ENCODE data around the gene DYDC2. TPM values are rescaled to one million over a fixed set of nuclear protein-coding genes. Genes with fewer than 3 reads are reported as not detected.
A peak's percentile ranks its signal among the peaks of the same experiment; 100 is the strongest.

The DYDC2 gene
- total and polyA plus RNA-seq, 12 donors: not detected

DNA sequence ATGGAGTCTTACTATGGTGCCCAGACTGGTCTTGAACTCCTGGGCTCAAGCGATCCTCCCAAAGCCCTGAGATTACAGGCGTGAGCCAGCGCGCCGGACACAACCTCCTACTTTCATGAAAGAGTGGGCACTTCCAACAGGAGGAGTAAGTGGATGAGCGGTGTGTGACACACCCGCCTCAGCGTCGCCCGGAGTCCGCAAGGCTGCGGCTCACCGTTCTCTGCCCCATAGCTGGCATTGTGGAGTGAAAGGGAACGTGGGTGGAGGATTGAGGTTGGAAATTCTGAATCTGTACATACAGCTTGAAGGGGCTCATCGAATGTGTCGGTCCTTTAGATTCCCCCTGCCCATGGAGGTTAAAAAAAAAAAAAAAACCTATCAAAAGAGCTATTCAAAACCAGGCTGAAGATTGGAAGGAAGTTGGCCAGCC is 51.2 kb downstream of the DYDC2 start:
- Histone ChIP-seq H3K36me3 (no peaks in the 10 kb centered on the region), H3K27me3 (peaks cover 0 to 9% (median 0%) of the 10 kb centered on the region in 7 donors), H3K4me1 (peaks cover 5 to 65% (median 47%) of the 10 kb centered on the region in 9 donors), H3K27ac (peak overlapping the region; percentile 59 to 93 (median 86)), H3K9me3 (no peaks in the 10 kb centered on the region), H3K4me3 (peak overlapping the region; percentile 51 to 94 (median 84))
- TF ChIP-seq, protein P1, sequence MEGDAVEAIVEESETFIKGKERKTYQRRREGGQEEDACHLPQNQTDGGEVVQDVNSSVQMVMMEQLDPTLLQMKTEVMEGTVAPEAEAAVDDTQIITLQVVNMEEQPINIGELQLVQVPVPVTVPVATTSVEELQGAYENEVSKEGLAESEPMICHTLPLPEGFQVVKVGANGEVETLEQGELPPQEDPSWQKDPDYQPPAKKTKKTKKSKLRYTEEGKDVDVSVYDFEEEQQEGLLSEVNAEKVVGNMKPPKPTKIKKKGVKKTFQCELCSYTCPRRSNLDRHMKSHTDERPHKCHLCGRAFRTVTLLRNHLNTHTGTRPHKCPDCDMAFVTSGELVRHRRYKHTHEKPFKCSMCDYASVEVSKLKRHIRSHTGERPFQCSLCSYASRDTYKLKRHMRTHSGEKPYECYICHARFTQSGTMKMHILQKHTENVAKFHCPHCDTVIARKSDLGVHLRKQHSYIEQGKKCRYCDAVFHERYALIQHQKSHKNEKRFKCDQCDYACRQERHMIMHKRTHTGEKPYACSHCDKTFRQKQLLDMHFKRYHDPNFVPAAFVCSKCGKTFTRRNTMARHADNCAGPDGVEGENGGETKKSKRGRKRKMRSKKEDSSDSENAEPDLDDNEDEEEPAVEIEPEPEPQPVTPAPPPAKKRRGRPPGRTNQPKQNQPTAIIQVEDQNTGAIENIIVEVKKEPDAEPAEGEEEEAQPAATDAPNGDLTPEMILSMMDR (IDR thresholded peaks at IDR 0.05): no peak
- intact Hi-C loops (cut with DNase I): loop anchor here in 1 of 10 donors (5.0 kb wide), 1 partner anchor 44 kb away; the partner anchor contains the start of gene TSPAN14
- ATAC-seq: peak in 7 of 8 donors; percentile 33 to 56 (median 43)
- WGBS, 2 donors: 12 to 18% methylated on average over 16 of the region's 16 CpGs
- peak in 1 of 2 donors; percentile 34 for DNase-seq

DNA sequence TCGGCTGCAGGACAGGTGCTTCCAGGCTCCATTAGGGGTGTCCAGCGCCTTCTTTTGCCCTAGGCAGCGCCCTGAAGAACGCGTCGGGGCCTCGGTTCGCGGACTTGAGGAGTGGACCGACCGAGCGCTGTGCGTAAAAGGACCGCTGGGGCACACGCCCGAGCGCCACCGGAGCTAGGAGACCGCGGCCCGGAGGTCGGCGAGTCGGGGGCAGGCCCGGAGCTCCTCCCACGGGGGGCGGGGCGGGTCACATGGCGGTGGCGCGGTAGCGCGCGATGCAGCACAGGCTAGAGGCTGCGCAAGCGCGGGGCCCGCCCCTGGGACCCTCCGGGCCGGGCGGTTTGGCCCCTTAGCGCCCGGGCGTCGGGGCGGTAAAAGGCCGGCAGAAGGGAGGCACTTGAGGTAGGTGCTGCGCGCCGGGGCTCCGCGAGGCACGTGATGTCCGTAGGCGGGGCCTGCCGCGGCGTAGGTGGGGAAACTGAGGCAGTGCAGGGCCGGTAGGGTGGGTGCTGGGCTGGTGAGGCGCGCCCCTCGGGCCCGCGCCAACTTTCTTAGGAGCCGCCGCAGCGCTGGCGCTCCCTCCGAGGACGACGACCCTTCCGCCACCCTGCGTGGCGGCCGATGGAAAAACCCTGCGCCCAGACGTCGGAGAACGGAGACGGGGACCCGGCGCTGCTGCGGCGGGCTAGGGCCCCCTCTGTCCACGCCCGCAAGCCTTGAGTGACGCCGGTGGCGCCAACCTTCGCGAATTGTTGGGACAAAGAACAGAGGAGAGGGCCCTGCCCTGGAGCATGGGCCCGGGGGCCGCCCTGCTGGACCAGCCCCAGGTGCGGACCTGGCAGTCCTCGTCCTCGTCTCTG is 51.9 kb downstream of the DYDC2 start, which contains the start of gene PRXL2A:
Gene PRXL2A (plus strand): TSS at position 310 of the 860 bp plus-strand sequence. CDS start 11,917 bp downstream, outside the sequence.
- Histone ChIP-seq H3K27me3 (peaks cover 0 to 9% (median 0%) of the 10 kb centered on the region in 7 donors), H3K4me3 (peak within 1 kb of the TSS; percentile 51 to 94 (median 84)), H3K4me1 (peaks cover 5 to 71% (median 53%) of the 10 kb centered on the region in 9 donors), H3K9me3 (no peaks in the 10 kb centered on the region), H3K36me3 (no peaks in the 10 kb centered on the region), H3K27ac (peak within 1 kb of the TSS; percentile 59 to 93 (median 86))
- TF ChIP-seq, protein P1 (IDR thresholded peaks at IDR 0.05): peak in 2 of 9 donors; percentile 8 to 14
- 1% methylated on average over 95 to 96 of the region's 96 CpGs for WGBS, 2 donors
- ATAC-seq: peak; percentile 90 to 95 (median 94)
- peak; percentile 87 to 92 for DNase-seq
- intact Hi-C loops (cut with DNase I): loop anchor here in 1 of 10 donors (5.0 kb wide), 1 partner anchor 44 kb away; the partner anchor contains the start of gene TSPAN14

DNA sequence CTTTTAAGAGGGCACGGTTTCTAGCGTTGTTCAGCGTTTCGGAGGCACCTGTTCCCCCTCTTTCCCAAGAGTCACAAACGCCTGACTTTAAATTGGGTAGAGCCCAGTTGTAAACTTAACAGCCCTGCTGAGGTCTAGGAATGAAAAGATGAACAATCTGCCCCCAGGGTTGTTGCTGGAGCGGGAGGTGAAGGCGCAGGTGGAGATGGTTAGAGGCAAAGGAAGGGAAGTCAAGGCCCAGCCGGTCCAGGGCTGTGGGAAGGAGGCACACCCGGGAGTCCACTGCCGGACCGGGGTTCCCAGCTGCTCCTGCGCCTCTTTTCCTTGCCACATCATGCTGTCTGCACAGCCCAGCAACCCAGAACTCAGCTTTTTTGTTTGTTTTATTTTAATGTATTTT is 52.5 kb downstream of the DYDC2 start:
- peak overlapping the region; percentile 51 to 94 (median 84) for H3K4me3 ChIP-seq
- TF ChIP-seq, protein P1 (IDR thresholded peaks at IDR 0.05): no peak
- peak overlapping the region; percentile 59 to 93 (median 86) for H3K27ac ChIP-seq
- peak in 2 of 8 donors; percentile 1 to 26 for ATAC-seq
- intact Hi-C loops (cut with DNase I): loop anchor here in 1 of 10 donors (5.0 kb wide), 1 partner anchor 43 kb away; the partner anchor contains the start of gene TSPAN14
- H3K4me1 ChIP-seq: peaks cover 5 to 78% (median 60%) of the 10 kb centered on the region in 9 donors
- H3K9me3 ChIP-seq: no peaks in the 10 kb centered on the region
- peaks cover 0 to 9% (median 0%) of the 10 kb centered on the region in 7 donors for H3K27me3 ChIP-seq
- WGBS, 2 donors: 32 to 35% methylated on average over 12 of the region's 12 CpGs
- no peak for DNase-seq
- no peaks in the 10 kb centered on the region for H3K36me3 ChIP-seq

DNA sequence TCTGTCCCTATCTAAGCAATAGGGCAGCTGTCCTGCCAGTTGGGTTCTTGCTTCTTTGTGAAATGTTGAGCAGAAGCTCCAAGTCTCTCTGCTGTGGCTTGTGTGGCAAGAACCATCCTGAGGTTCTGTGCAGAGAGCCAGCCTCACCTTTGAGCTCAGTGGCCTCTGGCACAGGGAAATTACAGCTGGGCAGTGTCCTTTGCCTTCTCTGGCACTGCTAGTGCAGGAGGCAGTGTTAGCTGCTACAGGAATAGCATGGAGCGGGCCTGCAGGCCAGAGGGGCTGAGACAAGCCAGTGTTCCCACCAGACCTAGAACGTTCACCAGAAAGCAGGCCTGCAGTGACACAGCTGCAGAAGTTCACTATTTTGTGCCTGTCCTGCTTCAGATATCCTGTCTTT is 53.5 kb downstream of the DYDC2 start:
- Histone ChIP-seq H3K4me3 (peak overlapping the region in 4 of 10 donors; percentile 2 to 91 (median 84)), H3K9me3 (no peaks in the 10 kb centered on the region), H3K27ac (peak overlapping the region in 9 of 10 donors; percentile 26 to 93 (median 75)), H3K36me3 (no peaks in the 10 kb centered on the region), H3K4me1 (peaks cover 8 to 87% (median 70%) of the 10 kb centered on the region in 9 donors), H3K27me3 (peaks cover 0 to 9% (median 0%) of the 10 kb centered on the region in 7 donors)
- intact Hi-C loops (cut with DNase I): loop anchor here in 1 of 10 donors (5.0 kb wide), 1 partner anchor 42 kb away; the partner anchor contains the start of gene TSPAN14
- WGBS, 2 donors: 27 to 32% methylated on average over 2 of the region's 2 CpGs
- peak in 1 of 2 donors; percentile 37 for DNase-seq
- ATAC-seq: peak; percentile 21 to 70 (median 46)
- TF ChIP-seq, protein P1 (IDR thresholded peaks at IDR 0.05): no peak

All from heart right ventricle (tissue), 16 donors.